Panc1 (cell line): Measurements from ENCODE around the gene DUXB. TPM values are rescaled to one million over a fixed set of nuclear protein-coding genes. Genes with fewer than 3 reads are reported as not detected.

Experiments used
- ATAC-seq: fragments of 200-7000 bp; cut with Tn5 transposase; 2 replicates; pipeline ENCODE4 v1.9.1; 2020; ENCODE audit warnings: mild to moderate bottlenecking, moderate library complexity
- Bru-seq: library from RNA; stranded (reverse); fragments of 400-500 nt; gene quantifications from one replicate; lab custom pipeline; 2021; lab: Mats Ljungman, UMichigan
- BruChase-seq, 2 experiments: library from RNA; stranded (reverse); fragments of 400-500 nt; gene quantifications; one replicate each; lab custom pipeline; 2021; lab: Mats Ljungman, UMichigan
- BruUV-seq: library from RNA; stranded (reverse); fragments of 400-500 nt; replicated peaks from 2 replicates; lab custom pipeline; 2021; lab: Mats Ljungman, UMichigan
- CTCF ChIA-PET: fragments of 300-600 bp; sonication (Branson Sonifier 250); formaldehyde crosslinking; loops from one replicate; lab custom pipeline; 2022; ENCODE audit warnings: antibody characterized with exemption; lab: Charles Lee
- POLR2A ChIA-PET: fragments of 300-600 bp; sonication (Branson Sonifier 250); formaldehyde crosslinking; loops from one replicate; lab custom pipeline; 2022; ENCODE audit warnings: antibody characterized with exemption; lab: Charles Lee
- DNase-seq: peaks from one replicate; pipeline ENCODE4 v3.0.0-alpha.2; 2010; ENCODE audit warnings: low read depth, low spot score
- H3K27ac ChIP-seq: 2 replicates; pipeline ENCODE4 v1.5.1; 2011; ENCODE audit warnings: mild to moderate bottlenecking, low read length, inconsistent platforms
- H3K27me3 ChIP-seq: fragments of 200-500 bp; sonication (Bioruptor generic); 2 replicates; pipeline ENCODE4 v1.6.0; 2014; ENCODE audit warnings: low read length, inconsistent platforms; ENCODE audit not compliant: control insufficient read depth, insufficient read depth
- H3K36me3 ChIP-seq: fragments of 200-500 bp; sonication (Bioruptor generic); 2 replicates; pipeline ENCODE4 v1.5.1; 2014; ENCODE audit warnings: inconsistent platforms, mild to moderate bottlenecking, low read length, moderate library complexity; ENCODE audit not compliant: control insufficient read depth, insufficient read depth
- H3K4me1 ChIP-seq: 2 replicates; pipeline ENCODE4 v1.5.1; 2011; ENCODE audit warnings: inconsistent platforms, mild to moderate bottlenecking, low read length, moderate library complexity; ENCODE audit not compliant: control insufficient read depth, insufficient read depth
- H3K4me3 ChIP-seq, 2 experiments: 2 replicates each; pipeline ENCODE4 v1.5.1; 2011 to 2012; ENCODE audit warnings: low read depth in 2 of 2, low read length in 2 of 2, mild to moderate bottlenecking in 2 of 2, inconsistent platforms in 1 of 2, moderate library complexity in 1 of 2
- H3K9me3 ChIP-seq: fragments of 200-500 bp; sonication (Bioruptor generic); 2 replicates; pipeline ENCODE4 v1.5.1; 2014; ENCODE audit warnings: low read depth, mild to moderate bottlenecking, inconsistent platforms, low read length, moderate library complexity; ENCODE audit not compliant: control insufficient read depth, insufficient read depth
- CTCF ChIP-seq: fragments of 450-650 bp; IDR thresholded peaks from 2 replicates; pipeline ENCODE4 v1.5.1; 2017; ENCODE audit warnings: mild to moderate bottlenecking
- POLR2AphosphoS5 ChIP-seq: IDR thresholded peaks from 2 replicates; pipeline ENCODE4 v1.6.1; 2012; ENCODE audit warnings: mild to moderate bottlenecking, low read depth, low read length, moderate library complexity
- SIN3A ChIP-seq: IDR thresholded peaks from 2 replicates; pipeline ENCODE4 v1.6.1; 2012; ENCODE audit warnings: low read depth, mild to moderate bottlenecking, low read length, moderate library complexity, borderline replicate concordance; ENCODE audit not compliant: insufficient read depth
- TCF7L2 ChIP-seq: IDR thresholded peaks from 2 replicates; pipeline ENCODE4 v1.6.1; 2011; ENCODE audit warnings: mild to moderate bottlenecking, low read depth, low read length, inconsistent platforms
- in situ Hi-C: cut with HindIII; loops from 2 replicates; pipeline ENCODE4 v1.10.0; 2016; ENCODE audit warnings: low sequenced_read_pairs, low pct_unique_long_range_greater_than_20kb
- intact Hi-C: fragments of 100-400 bp; cut with micrococcal nuclease; formaldehyde crosslinking; loops from one replicate; pipeline ENCODE4 v1.10.0; 2022; ENCODE audit not compliant: unreplicated experiment
- long read RNA-seq: library from polyadenylated mRNA; unstranded; transcript quantifications from one replicate; pipeline ENCODE4 v2.0.0, GENCODE V29; 2021; ENCODE audit not compliant: unreplicated experiment
- polyA plus RNA-seq: library from polyadenylated mRNA; unstranded; fragments of >200 nt; gene quantifications from one replicate; pipeline ENCODE4 v1.2.1, GENCODE V29; 2012; ENCODE audit warnings: missing spikeins; ENCODE audit not compliant: insufficient read length
- total RNA-seq: library from RNA; stranded (reverse); gene quantifications from one replicate; pipeline ENCODE4 v1.2.1, GENCODE V29; 2021; ENCODE audit not compliant: unreplicated experiment
- TF ChIP-seq, protein P1 (sequence below), 2 experiments: IDR thresholded peaks; 2 replicates each; pipeline ENCODE4 v1.6.1; 2011 to 2012; ENCODE audit warnings: low read depth in 2 of 2, control low read depth in 1 of 2, low read length in 1 of 2, mild to moderate bottlenecking in 1 of 2, moderate library complexity in 1 of 2; ENCODE audit not compliant: insufficient read depth in 1 of 2

Gene DUXB, protein sequence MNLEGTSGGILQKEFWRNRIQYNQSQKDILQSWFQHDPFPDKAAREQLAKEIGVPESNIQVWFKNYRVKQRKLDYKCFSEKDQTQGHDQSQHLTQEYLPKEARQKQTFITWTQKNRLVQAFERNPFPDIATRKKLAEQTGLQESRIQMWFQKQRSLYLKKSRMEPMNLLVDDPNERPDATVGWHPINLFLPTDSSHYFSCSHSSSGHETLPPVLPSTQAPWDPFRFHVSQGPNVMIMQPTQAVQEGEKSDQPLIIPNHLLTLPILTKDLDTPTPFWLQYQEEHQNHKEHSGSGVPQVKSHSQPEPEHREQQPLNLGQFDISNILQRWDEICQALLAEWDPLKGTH
- total RNA-seq (not detected), Bru-seq, nascent RNA (not detected), BruChase-seq, experiment 1, labeled RNA remaining after a 2-hour chase (not detected), BruChase-seq, experiment 2, labeled RNA remaining after a 6-hour chase (not detected)
- not detected for polyA plus RNA-seq
- long read RNA-seq: 0 reads

- Histone ChIP-seq H3K27me3 (no peaks in the 10 kb centered on the region), H3K9me3 (no peaks in the 10 kb centered on the region), H3K4me1 (no peaks in the 10 kb centered on the region), H3K4me3 (no peak within 1 kb of the TSS), H3K27ac (no peak within 1 kb of the TSS), H3K36me3 (no peaks in the 10 kb centered on the region)
- no peak for TF ChIP-seq CTCF
- ATAC-seq: no peak
- no peak for DNase-seq
- ChIA-PET CTCF (no interaction called here), POLR2A (no interaction called here)
- in situ Hi-C loops (no loop called here), intact Hi-C loops (no loop called here)
- BruUV-seq: no TSS peak
Measured at GRCh38 chr16:75701361-75701760, at the start of gene DUXB. Gene DUXB, minus strand, starts transcription at chr16:75701461. Its CDS starts 43 bp downstream, at chr16:75701418.

GRCh38 chr16:75750528-75750927 lies 49.3 kb upstream of the DUXB start:
- BruUV-seq: no TSS peak
- Histone ChIP-seq H3K4me1 (no peaks in the 10 kb centered on the region), H3K36me3 (no peaks in the 10 kb centered on the region), H3K27me3 (no peaks in the 10 kb centered on the region), H3K9me3 (no peaks in the 10 kb centered on the region), H3K27ac (no peak overlapping the region), H3K4me3 (no peak overlapping the region)
- ChIA-PET CTCF (no interaction called here), POLR2A (no interaction called here)
- no peak for ATAC-seq
- in situ Hi-C loops (no loop called here), intact Hi-C loops (no loop called here)
- TF ChIP-seq CTCF: no peak
- DNase-seq: no peak

DNA sequence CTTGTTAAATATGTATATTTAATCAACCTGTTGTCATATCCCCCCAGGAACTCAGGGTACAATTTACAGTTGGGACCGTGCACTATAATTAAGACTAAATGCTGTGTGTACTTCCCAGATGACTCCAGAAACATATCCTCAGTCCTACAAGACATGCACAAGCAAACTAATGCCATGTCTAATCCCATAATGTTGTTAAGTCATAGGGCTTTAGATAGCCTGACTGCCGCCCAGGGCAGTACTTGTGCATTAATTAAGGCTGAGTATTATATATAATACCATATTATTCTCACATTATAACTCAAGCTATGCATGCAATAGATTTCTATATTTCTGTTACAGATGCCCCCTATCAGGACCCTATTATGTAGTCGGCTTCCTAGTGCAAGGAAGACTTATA lies 45.1 kb upstream of the DUXB start:
- intact Hi-C loops (no loop called here), in situ Hi-C loops (no loop called here)
- TF ChIP-seq TCF7L2 (no peak), POLR2AphosphoS5 (no peak), SIN3A (no peak), CTCF (no peak)
- TF ChIP-seq, protein P1, sequence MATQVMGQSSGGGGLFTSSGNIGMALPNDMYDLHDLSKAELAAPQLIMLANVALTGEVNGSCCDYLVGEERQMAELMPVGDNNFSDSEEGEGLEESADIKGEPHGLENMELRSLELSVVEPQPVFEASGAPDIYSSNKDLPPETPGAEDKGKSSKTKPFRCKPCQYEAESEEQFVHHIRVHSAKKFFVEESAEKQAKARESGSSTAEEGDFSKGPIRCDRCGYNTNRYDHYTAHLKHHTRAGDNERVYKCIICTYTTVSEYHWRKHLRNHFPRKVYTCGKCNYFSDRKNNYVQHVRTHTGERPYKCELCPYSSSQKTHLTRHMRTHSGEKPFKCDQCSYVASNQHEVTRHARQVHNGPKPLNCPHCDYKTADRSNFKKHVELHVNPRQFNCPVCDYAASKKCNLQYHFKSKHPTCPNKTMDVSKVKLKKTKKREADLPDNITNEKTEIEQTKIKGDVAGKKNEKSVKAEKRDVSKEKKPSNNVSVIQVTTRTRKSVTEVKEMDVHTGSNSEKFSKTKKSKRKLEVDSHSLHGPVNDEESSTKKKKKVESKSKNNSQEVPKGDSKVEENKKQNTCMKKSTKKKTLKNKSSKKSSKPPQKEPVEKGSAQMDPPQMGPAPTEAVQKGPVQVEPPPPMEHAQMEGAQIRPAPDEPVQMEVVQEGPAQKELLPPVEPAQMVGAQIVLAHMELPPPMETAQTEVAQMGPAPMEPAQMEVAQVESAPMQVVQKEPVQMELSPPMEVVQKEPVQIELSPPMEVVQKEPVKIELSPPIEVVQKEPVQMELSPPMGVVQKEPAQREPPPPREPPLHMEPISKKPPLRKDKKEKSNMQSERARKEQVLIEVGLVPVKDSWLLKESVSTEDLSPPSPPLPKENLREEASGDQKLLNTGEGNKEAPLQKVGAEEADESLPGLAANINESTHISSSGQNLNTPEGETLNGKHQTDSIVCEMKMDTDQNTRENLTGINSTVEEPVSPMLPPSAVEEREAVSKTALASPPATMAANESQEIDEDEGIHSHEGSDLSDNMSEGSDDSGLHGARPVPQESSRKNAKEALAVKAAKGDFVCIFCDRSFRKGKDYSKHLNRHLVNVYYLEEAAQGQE (IDR thresholded peaks at IDR 0.05; ENCODE audit: insufficient read depth in 1 of 2, low read depth in 2 of 2, low read length in 1 of 2): no peak
- DNase-seq (no peak), ATAC-seq (no peak)
- Histone ChIP-seq H3K4me3 (no peak overlapping the region), H3K4me1 (no peaks in the 10 kb centered on the region), H3K9me3 (peaks cover 8% of the 10 kb centered on the region; the same call in 1 of the 2 replicates), H3K36me3 (no peaks in the 10 kb centered on the region), H3K27me3 (no peaks in the 10 kb centered on the region), H3K27ac (no peak overlapping the region)
- CTCF ChIA-PET: no interaction called here
- BruUV-seq: no TSS peak
- POLR2A ChIA-PET: no interaction called here
